Omental fat pad (tissue), 4 donors: ENCODE data around the gene MRRF. TPM values are rescaled to one million over a fixed set of nuclear protein-coding genes. Genes with fewer than 3 reads are reported as not detected.

Experiments used
- ATAC-seq: fragments of 150-250 bp; one replicate; pipeline ENCODE4 v1.9.1; 2016; ENCODE audit warnings: mild to moderate bottlenecking, moderate library complexity; ENCODE audit not compliant: low FRiP score
- DNase-seq: peaks from one replicate; pipeline ENCODE4 v3.0.0-alpha.2; 2019; ENCODE audit warnings: low spot score
- CTCF ChIP-seq, 3 donors: fragments of 450-650 bp; IDR thresholded peaks; one replicate each; pipeline ENCODE4 v1.5.1; 2016 to 2017; ENCODE audit warnings: antibody characterized with exemption in 3 of 3, mild to moderate bottlenecking in 3 of 3, moderate library complexity in 2 of 3
- small RNA-seq: library from RNA; depleted of rRNA; stranded (forward); fragments of <200 nt; gene quantifications from one replicate; pipeline ENCODE3, GENCODE V24; 2016
- total RNA-seq, 4 donors: library from RNA; depleted of rRNA; stranded (reverse); fragments of >200 nt; gene quantifications; one replicate each; pipeline ENCODE4 v1.1.0, GENCODE V29; 2016

MRRF gene
- total RNA-seq, 4 donors from 2014 or later: 31.2 to 44.6 (median 38.1) TPM

- ATAC-seq: no peak
- TF ChIP-seq CTCF (IDR thresholded peaks at IDR 0.05): no peak
- DNase-seq: no peak
These were observed 115.6 kb downstream of the MRRF start for GRCh38 chr9:122380293-122380692.

Small RNAs within 50 kb of the gene (small RNA-seq; reads per million reads assigned to genes)
- gene AL162424.1: not detected

Other genes with a start within 250 kb of the MRRF start
- gene TTLL11, start 171.6 kb upstream of the MRRF start, total RNA-seq: 10 to 100 TPM in 2 of 4 donors, 1 to 10 TPM in 2; 7.0 to 16.0 (median 10.2) TPM
- gene NDUFA8, start 105.1 kb upstream of the MRRF start, total RNA-seq: 10 to 100 TPM; 22.8 to 41.7 (median 30.0) TPM
- not detected for gene MORN5, start 105.0 kb upstream of the MRRF start, total RNA-seq
- 10 to 100 TPM in 1 of 4 donors, 1 to 10 TPM in 3; 2.2 to 13.3 (median 8.8) TPM for gene LHX6, start 35.9 kb upstream of the MRRF start, total RNA-seq
- gene RBM18, start within 50 bp of the MRRF start, total RNA-seq: 10 to 100 TPM in 3 of 4 donors, 1 to 10 TPM in 1; 8.8 to 12.2 (median 10.3) TPM
- gene PTGS1, start 106.1 kb downstream of the MRRF start, total RNA-seq: 10 to 100 TPM; 16.0 to 36.8 (median 20.1) TPM
- not detected for gene OR1J1, start 213.0 kb downstream of the MRRF start, total RNA-seq
- gene OR1J2, start 245.9 kb downstream of the MRRF start, total RNA-seq: not detected